RWPE2 (cell line): ENCODE data around the gene APOE.

ENCODE experiments used
- ATAC-seq: fragments of 200-7000 bp; cut with Tn5 transposase; 3 replicates; pipeline ENCODE4 v1.9.1; 2021; ENCODE audit warnings: low read depth
- DNase-seq: peaks from one replicate; pipeline ENCODE4 v3.0.0-alpha.2; 2020; ENCODE audit warnings: low spot score
- H3K27ac ChIP-seq: fragments of 450-650 bp; 2 replicates; pipeline ENCODE4 v1.5.1; 2017; ENCODE audit warnings: mild to moderate bottlenecking; ENCODE audit not compliant: poor library complexity, severe bottlenecking
- H3K27me3 ChIP-seq: fragments of 250-450 bp; sonication (Bioruptor Pico); 2 replicates; pipeline ENCODE4 v1.5.1; 2021; ENCODE audit warnings: mild to moderate bottlenecking, moderate library complexity; ENCODE audit not compliant: insufficient read depth, poor library complexity, severe bottlenecking
- H3K36me3 ChIP-seq: fragments of 250-450 bp; sonication (Bioruptor Pico); 2 replicates; pipeline ENCODE4 v1.5.1; 2020; ENCODE audit warnings: low read depth, mild to moderate bottlenecking, moderate library complexity
- H3K4me1 ChIP-seq: fragments of 250-450 bp; sonication (Bioruptor Pico); 2 replicates; pipeline ENCODE4 v1.5.1; 2021; ENCODE audit warnings: mild to moderate bottlenecking, moderate library complexity; ENCODE audit not compliant: insufficient read depth, poor library complexity, severe bottlenecking
- H3K4me3 ChIP-seq: fragments of 250-450 bp; sonication (Bioruptor Pico); 2 replicates; pipeline ENCODE4 v1.5.1; 2021; ENCODE audit warnings: mild to moderate bottlenecking, moderate library complexity; ENCODE audit not compliant: severe bottlenecking
- H3K9me3 ChIP-seq: fragments of 250-450 bp; sonication (Bioruptor Pico); 2 replicates; pipeline ENCODE4 v1.5.1; 2021; ENCODE audit warnings: mild to moderate bottlenecking, moderate library complexity; ENCODE audit not compliant: severe bottlenecking
- CTCF ChIP-seq: fragments of 450-650 bp; IDR thresholded peaks from one replicate; pipeline ENCODE4 v1.5.1; 2017; ENCODE audit warnings: mild to moderate bottlenecking, moderate library complexity; ENCODE audit not compliant: poor library complexity, severe bottlenecking

Gene APOE

GRCh38 chr19:44890366-44891015 lies 15.1 kb upstream of the APOE start:
- ATAC-seq (peak; percentile 85), DNase-seq (peak; percentile 100)
- Histone ChIP-seq H3K4me1 (peaks cover 6% of the 10 kb centered on the region), H3K27ac (peak overlapping the region; percentile 66), H3K9me3 (no peaks in the 10 kb centered on the region), H3K36me3 (peaks cover 29% of the 10 kb centered on the region), H3K27me3 (no peaks in the 10 kb centered on the region), H3K4me3 (peak overlapping the region; percentile 22)
- no peak for TF ChIP-seq CTCF

DNA sequence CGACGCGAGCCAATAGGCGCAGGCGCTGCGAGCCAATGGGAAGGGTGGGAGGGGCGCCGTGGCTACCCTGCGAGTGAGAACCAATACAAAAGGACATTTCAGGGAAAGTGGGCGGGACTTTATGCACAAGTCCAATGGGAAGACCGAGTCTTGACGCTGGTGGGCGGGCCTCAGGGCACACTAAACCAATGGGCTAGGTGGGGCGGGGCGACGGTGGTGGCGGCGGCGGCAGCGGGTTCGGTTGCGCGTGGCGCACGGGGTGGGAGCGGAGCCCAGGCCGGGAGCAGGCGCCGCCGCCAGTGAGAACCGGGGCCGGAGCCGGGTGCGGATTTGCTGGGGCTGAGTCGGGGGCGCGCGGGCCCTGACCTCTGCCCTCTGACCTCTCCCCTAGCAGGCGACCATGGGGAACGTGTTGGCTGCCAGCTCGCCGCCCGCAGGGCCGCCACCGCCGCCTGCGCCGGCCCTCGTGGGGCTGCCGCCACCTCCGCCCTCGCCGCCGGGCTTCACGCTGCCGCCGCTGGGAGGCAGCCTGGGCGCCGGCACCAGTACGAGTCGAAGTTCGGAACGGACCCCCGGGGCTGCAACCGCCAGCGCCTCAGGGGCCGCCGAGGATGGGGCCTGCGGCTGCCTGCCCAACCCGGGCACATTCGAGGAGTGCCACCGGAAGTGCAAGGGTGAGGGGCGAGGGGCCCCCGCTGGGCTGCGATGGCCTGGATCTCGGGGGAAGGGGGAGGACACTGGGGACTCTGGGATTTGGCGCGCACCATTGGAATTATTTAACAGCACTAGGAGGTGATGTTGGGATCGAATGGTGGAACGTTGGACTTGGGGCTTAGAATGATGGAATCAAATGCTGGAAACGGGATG lies 14.3 kb upstream of the APOE start, which contains the start of gene TOMM40:
Gene TOMM40 (plus strand): TSS at position 239 of the 867 bp plus-strand sequence. CDS start 162 bp downstream, at position 401.
- Histone ChIP-seq H3K36me3 (peaks cover 36% of the 10 kb centered on the region), H3K27ac (peak within 1 kb of the TSS; percentile 66), H3K9me3 (no peaks in the 10 kb centered on the region), H3K27me3 (no peaks in the 10 kb centered on the region), H3K4me3 (peak within 1 kb of the TSS; percentile 91), H3K4me1 (peaks cover 6% of the 10 kb centered on the region)
- peak; percentile 99 for DNase-seq
- ATAC-seq: no peak
- TF ChIP-seq CTCF: no peak

GRCh38 chr19:44892932-44893331 lies 12.7 kb upstream of the APOE start:
- no peak for ATAC-seq
- Histone ChIP-seq H3K36me3 (peaks cover 49% of the 10 kb centered on the region), H3K4me1 (peaks cover 6% of the 10 kb centered on the region), H3K27me3 (no peaks in the 10 kb centered on the region), H3K27ac (no peak overlapping the region), H3K9me3 (no peaks in the 10 kb centered on the region), H3K4me3 (no peak overlapping the region)
- no peak for DNase-seq
- no peak for TF ChIP-seq CTCF

DNA sequence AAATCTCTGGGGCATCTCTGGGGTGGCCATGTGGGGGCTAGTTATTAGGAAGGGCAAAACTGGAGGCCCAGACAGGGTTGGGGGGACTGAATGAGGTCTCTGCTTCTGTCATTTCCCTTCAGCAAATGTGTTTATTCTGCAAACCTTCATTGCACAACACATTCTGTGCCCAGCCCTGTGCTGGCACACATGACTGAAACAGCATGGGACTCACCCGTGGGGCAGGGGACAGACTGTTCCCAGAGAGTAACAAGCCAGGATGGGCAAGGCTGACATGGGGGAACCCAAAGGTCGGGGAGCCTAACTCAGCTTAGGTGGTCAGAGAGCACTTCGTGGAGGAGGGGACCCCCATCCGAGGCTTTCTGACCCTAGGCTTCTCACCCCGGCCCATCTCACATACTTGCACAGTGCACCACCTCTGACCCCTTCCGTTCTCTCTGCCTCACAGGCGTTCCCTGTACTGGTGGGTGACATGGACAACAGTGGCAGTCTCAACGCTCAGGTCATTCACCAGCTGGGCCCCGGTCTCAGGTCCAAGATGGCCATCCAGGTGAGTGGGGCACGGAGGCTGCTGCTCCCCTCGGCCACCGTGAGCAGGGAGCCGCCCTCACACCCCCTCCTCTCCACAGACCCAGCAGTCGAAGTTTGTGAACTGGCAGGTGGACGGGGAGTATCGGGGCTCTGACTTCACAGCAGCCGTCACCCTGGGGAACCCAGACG lies 12.1 kb upstream of the APOE start:
- ATAC-seq (no peak), DNase-seq (no peak)
- peaks cover 51% of the 10 kb centered on the region for H3K36me3 ChIP-seq
- H3K27me3 ChIP-seq: no peaks in the 10 kb centered on the region
- no peaks in the 10 kb centered on the region for H3K9me3 ChIP-seq
- H3K4me3 ChIP-seq: no peak overlapping the region
- no peak overlapping the region for H3K27ac ChIP-seq
- no peak for TF ChIP-seq CTCF
- H3K4me1 ChIP-seq: peaks cover 6% of the 10 kb centered on the region
